HG02884 (cell line): ENCODE measurements around the gene C1orf52.

Experiments
- ATAC-seq: cut with Tn5 transposase; IDR thresholded peaks from one replicate; pipeline ENCODE4 v1.9.1; 2021; ENCODE audit warnings: mild to moderate bottlenecking, moderate library complexity; ENCODE audit not compliant: unreplicated experiment

Gene C1orf52

GRCh38 chr1:85237613-85238012, 21.8 kb downstream of the C1orf52 start:
- no peak for ATAC-seq

GRCh38 chr1:85230305-85230977, 29.0 kb downstream of the C1orf52 start:
- no peak for ATAC-seq

DNA sequence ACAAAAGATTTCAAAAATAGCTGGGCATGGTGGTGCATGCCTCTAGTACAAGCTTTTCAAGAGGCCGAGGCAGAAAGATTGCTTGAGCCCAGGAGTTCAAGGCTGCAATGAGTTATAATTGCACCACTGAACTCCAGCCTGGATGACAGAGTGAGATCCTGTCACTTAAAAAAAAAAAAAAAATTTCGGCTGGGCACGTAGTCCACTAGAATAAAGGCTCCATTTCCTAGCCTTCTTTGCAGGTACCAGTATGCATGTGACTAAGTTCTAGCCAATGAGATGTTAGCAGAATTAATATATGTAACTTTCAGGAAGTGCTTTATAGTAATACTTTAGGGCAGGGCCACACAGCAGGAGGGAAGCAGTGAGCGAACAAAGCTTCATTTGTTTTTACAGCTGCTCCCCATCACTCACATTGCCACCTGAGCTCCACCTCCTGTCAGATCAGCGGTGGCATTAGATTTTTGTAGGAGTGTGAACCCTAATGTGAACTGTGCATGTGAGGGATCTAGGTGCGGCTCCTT, 29.8 kb downstream of the C1orf52 start:
- no peak for ATAC-seq

GRCh38 chr1:85228972-85229371, 30.5 kb downstream of the C1orf52 start:
- no peak for ATAC-seq

DNA sequence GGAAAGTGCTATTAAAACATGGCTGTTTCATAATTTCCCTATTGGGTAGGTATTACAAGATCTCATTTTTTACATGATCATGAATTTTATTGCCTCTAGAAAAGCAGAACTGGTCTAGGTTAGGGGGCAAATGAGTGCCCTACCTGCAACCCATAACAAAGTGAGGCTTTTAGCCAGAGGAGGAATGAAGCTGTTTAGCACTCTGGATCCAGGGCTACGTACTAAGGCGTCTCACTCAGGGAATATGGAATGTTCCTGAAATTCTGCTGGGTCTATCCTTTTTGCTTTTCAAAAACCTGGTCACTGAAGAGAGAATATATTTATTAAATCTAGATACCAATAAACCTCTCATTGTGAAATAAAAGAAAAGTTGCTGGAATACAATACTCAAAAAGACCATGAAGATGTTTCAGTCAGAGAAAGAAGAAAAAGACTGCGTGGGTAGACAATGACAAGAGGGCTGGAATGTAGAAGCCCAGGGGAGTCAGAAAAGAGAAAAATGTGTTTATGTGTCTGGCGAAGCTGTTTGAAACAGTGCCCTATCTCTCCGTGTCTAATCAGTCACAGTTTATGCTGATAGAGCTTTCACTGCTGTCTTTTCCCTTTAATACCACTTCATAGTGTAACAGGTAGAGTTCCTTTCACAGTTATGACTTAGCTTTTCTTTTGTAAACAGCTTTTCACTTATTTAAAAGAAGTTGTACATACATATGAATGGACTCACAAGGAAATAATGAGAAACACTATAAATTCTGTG, 33.7 kb downstream of the C1orf52 start:
- no peak for ATAC-seq

DNA sequence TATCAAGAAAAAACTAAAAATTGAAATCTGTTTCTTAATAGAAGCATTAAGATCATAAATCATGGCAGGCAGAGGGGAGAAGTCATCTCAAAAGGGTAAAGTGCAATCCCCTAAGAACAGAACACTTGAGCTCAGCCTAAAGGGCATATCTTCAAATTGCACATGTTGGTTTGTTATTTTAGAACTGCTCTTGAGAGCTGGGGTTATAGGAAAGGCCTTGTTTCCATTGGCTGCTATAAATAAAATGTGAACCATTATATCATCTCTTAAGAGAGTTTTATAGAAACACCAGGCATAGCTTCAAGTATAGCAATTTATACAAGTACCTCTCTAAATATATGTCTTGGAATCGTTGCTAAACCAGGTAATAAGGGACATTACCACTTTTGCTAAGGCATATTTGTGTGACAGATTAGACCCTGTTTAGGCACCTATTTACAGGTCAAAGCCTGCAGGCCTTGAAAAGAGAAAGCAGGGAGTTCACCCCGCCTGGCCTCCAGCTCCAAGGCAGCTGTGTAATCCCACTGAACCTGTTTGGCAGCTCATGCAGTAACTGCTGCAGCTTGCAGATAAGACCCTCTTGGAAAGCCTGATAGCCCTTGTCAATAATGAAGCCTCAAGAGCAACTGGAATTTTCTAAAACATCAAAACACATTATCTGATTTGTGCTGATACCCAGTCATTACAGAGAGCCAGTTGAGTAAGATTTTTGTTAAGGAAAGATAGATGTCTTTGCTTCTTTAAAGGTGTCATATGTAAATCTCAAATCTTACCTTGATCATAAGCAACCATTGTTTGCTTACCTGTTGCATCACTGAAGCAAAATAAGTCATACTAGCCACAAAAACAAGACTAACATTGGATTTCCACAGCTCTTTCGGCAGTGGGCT, 34.5 kb downstream of the C1orf52 start:
- no peak for ATAC-seq

DNA sequence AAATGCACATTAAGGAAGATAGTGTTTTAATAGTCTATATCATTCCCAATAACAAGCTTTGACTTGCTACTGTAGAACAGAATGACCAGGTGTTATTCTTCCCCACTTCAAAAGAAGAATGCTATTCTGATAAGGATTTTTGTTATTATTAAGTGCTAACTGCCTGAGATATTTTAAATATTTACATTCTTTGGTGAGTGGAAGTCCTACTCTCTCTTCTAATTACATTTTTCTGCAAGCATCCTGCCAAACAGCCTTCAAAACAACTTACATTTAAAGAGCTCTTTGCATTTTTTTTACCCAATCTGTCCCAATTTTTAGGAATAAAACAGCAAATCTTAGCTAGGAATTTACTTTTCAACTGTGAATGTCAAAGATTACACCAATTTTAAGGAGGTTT, 35.2 kb downstream of the C1orf52 start:
- no peak for ATAC-seq

DNA sequence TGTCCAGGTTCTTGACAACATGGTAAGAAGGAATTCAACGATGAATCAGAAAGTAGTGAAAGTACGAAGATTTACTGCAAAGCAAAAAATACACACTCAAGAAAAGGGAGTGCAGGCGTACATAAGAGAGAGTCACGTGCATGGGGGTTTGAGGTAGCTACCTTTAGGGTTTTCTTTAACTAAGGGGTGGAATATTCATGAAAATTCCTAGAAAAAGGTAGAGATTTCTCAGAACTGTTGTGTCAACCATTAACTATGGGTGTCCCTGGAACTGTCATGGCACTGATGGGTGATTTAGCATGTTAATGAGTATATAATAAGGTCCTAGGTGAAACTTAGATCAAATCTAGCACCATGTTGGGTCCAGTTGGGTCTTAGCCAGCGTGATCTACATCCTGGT, 36.1 kb downstream of the C1orf52 start:
- ATAC-seq, result no peak

- ATAC-seq, result no peak
Measured at GRCh38 chr1:85220756-85221201, 38.7 kb downstream of the C1orf52 start.

- ATAC-seq, result no peak
Measured at GRCh38 chr1:85219853-85220610, 39.4 kb downstream of the C1orf52 start.

- no peak for ATAC-seq
Measured at GRCh38 chr1:85216697-85217096, 42.8 kb downstream of the C1orf52 start.

DNA sequence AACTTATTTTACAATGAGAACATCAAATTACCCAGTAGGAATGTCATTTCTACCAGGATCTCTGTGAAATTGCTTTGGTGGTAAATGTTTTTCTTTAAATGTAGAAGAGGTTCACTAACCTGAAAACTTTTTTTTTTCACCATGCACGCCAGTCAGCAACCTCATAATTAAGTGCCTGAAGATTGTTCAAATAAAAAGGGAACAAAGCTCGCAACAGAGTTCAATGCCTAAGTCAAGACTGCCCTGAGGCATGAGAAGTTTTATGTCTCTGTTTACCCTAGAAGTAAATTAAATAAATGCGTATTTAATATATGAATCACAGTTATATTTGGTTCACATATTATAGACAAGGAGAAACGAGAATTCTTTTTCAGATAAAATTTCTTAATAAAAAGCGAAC, 44.8 kb downstream of the C1orf52 start:
- ATAC-seq, result no peak

DNA sequence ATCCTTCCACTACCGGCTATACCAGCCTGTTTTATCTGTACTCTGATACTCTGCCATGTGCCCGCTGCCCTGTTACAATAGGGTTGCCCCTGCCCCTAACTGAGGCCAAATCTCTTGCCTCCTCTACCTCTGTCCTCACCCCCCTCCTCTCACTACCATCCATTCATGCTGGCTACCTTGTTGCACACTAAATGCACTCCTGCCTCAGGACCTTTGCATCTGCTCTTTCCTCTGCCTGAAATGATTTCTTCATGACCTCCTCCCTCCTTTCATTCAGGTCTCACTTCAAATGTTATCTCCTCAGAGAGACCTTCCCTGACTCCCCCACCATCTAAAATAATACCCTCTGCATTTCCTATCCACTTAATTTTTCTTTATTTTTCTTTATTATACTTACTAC, 51.0 kb downstream of the C1orf52 start:
- no peak for ATAC-seq

DNA sequence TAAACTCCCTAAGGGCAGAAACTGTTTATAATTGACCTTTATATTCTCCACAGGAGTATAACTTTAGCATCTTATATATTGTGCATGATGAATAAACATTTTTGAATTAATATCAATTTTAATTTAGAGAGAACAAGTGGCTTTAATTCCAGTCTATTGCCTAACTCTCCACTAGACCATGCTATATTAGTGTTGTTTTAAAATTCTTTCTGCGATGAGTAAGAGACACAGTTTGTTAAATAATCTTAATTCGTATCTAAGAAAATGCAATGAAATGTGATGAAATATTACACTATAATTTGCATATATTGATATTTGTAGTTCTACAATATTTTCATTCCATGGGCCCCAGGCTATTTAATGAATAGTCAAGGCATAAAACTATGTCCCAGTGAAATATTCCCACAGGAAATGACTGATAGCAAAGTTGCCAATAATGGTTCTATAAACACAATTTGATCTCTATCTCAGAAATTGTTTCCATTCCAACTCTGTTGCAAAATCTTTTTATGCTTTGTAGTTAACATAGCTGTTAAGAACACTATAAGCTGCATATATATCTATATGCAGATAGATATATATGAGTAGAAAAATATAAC, 55.8 kb downstream of the C1orf52 start:
- no peak for ATAC-seq

DNA sequence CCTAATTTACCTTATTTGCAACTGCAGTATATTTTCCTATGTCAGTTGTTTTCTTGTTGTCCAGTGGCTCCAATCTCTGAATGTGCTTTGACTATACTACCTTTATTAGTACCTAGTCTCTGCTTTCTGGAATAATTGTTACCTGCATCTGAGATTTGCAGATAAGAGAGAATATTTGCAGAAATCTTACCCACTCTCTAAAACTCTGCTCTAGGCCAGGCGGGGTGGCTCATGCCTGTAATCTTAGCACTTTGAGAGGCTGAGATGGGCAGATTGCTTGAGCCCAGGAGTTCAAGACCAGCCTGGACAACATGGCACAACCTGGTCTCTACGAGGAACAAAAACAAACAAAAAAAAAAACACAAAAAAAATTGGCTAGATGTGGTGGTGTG, 56.6 kb downstream of the C1orf52 start:
- no peak for ATAC-seq

GRCh38 chr1:85202092-85202863, 57.2 kb downstream of the C1orf52 start:
- ATAC-seq, result no peak

DNA sequence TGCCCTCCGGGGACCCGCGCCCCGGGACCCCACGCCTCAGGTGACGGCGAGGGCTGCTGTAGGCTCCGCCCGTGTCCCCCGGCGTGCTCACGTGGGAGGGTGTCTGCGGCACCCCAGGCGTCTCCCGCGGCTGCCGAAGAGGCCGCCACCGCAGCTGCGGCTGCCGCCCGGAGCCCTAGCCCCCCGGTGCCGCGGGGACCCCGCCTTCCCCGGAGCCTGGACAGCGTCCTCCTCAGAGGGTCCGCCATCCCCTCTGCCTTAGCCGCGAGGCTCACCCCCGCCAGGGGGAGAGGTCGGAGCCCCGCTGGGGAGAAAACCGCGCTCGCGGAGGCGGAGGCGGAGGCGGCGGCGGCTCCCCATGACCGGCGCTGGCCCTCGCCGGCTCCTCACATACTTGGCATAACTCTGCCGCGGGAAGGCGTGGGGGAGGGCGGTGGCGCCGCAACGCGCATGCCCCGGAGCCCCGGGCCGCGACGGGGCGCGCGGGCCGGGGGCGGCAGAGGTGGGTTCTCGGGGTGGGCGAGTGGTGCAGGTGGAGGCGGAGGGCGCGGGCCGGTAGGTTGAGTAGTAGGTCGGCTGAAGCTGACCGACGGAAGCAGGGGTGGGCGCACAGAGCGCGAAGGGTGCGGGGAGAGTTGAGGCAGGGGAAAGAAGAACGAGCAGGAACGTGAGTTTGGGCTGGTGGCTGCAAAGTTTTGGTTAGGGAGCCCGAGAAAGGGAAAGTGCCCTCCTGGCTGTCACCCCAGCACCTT, 57.9 kb downstream of the C1orf52 start:
- ATAC-seq, result peak; percentile 55

- peak; percentile 75 for ATAC-seq
Measured at GRCh38 chr1:85200463-85201339, 58.8 kb downstream of the C1orf52 start, which contains the start of gene SYDE2. Gene SYDE2, minus strand, starts transcription at chr1:85201016. Its CDS starts 20 bp downstream, at chr1:85200996.
